Suprapubic skin (tissue), 4 donors: ENCODE data around the gene A3GALT2. TPM values are rescaled to one million over a fixed set of nuclear protein-coding genes. Genes with fewer than 3 reads are reported as not detected.

Experiments used
- DNase-seq, 2 donors: peaks; one replicate each; pipeline ENCODE4 v3.0.0-alpha.2; 2019; ENCODE audit warnings: low spot score in 2 of 2
- H3K27ac ChIP-seq: fragments of 200-600 bp; sonication (generic); one replicate; pipeline ENCODE4 v1.5.1; 2019
- H3K27me3 ChIP-seq: fragments of 200-600 bp; sonication (generic); one replicate; pipeline ENCODE4 v1.5.1; 2019
- H3K36me3 ChIP-seq: fragments of 200-600 bp; sonication (generic); one replicate; pipeline ENCODE4 v1.5.1; 2019
- H3K4me1 ChIP-seq: fragments of 200-600 bp; sonication (generic); one replicate; pipeline ENCODE4 v1.5.1; 2019
- H3K4me3 ChIP-seq: fragments of 200-600 bp; sonication (generic); one replicate; pipeline ENCODE4 v1.5.1; 2019; ENCODE audit warnings: mild to moderate bottlenecking
- H3K9me3 ChIP-seq: fragments of 200-600 bp; sonication (generic); one replicate; pipeline ENCODE4 v1.5.1; 2019
- CTCF ChIP-seq, 2 donors: fragments of 200-600 bp in 1 of 2; fragments of 450-650 bp in 1 of 2; sonication (generic) in 1 of 2; IDR thresholded peaks; one replicate each; pipeline ENCODE4 v1.5.1; 2016 to 2019; ENCODE audit warnings: antibody characterized with exemption in 2 of 2, mild to moderate bottlenecking in 1 of 2, moderate library complexity in 1 of 2
- EP300 ChIP-seq: sonication (generic); formaldehyde crosslinking; IDR thresholded peaks from one replicate; pipeline ENCODE4 v1.6.1; 2017; ENCODE audit warnings: antibody characterized with exemption
- POLR2A ChIP-seq, 2 donors: fragments of 450-650 bp; IDR thresholded peaks; one replicate each; pipeline ENCODE4 v1.6.1; 2017; ENCODE audit warnings: antibody characterized with exemption in 2 of 2, mild to moderate bottlenecking in 2 of 2, moderate library complexity in 2 of 2
- POLR2AphosphoS5 ChIP-seq, 3 donors: sonication (generic); formaldehyde crosslinking; IDR thresholded peaks; one replicate each; pipeline ENCODE4 v1.6.1; 2017; ENCODE audit warnings: antibody characterized with exemption in 3 of 3
- WGBS: methylation state at CpG from one replicate; pipeline ENCODE4 v1.1.5; 2018; 5-methylcytosine and 5-hydroxymethylcytosine counted together
- total RNA-seq, 4 donors: library from RNA; depleted of rRNA; stranded (reverse); fragments of >200 nt; gene quantifications; one replicate each; pipeline ENCODE4 v1.1.0, GENCODE V29; 2016

A3GALT2 gene
- total RNA-seq, 4 donors from 2014 or later, result not detected

- Histone ChIP-seq H3K4me3 (no peak overlapping the region), H3K27ac (no peak overlapping the region), H3K4me1 (peaks cover 32% of the 10 kb centered on the region), H3K27me3 (no peaks in the 10 kb centered on the region), H3K36me3 (peaks cover 7% of the 10 kb centered on the region), H3K9me3 (no peaks in the 10 kb centered on the region)
- DNase-seq, result no peak
- TF ChIP-seq POLR2AphosphoS5 (IDR thresholded peaks at IDR 0.05) (no peak), EP300 (no peak), CTCF (IDR thresholded peaks at IDR 0.05) (no peak), POLR2A (IDR thresholded peaks at IDR 0.05) (no peak)
- 94% methylated on average over 5 of the region's 5 CpGs for WGBS
These were observed 50.5 kb downstream of the A3GALT2 start for GRCh38 chr1:33270379-33270778.

GRCh38 chr1:33269621-33270020, 51.3 kb downstream of the A3GALT2 start:
- Histone ChIP-seq H3K36me3 (peaks cover 7% of the 10 kb centered on the region), H3K27me3 (no peaks in the 10 kb centered on the region), H3K9me3 (no peaks in the 10 kb centered on the region), H3K4me3 (no peak overlapping the region), H3K27ac (peak overlapping the region; percentile 20), H3K4me1 (peaks cover 37% of the 10 kb centered on the region)
- peak; percentile 49 to 56 for DNase-seq
- WGBS, result 68% methylated on average over 5 of the region's 5 CpGs
- TF ChIP-seq EP300 (no peak), POLR2AphosphoS5 (IDR thresholded peaks at IDR 0.05) (no peak), POLR2A (IDR thresholded peaks at IDR 0.05) (no peak), CTCF (IDR thresholded peaks at IDR 0.05) (no peak)

GRCh38 chr1:33268927-33269610, 51.8 kb downstream of the A3GALT2 start:
- Histone ChIP-seq H3K4me3 (no peak overlapping the region), H3K36me3 (peaks cover 7% of the 10 kb centered on the region), H3K9me3 (no peaks in the 10 kb centered on the region), H3K27ac (peak overlapping the region; percentile 55), H3K27me3 (no peaks in the 10 kb centered on the region), H3K4me1 (peaks cover 34% of the 10 kb centered on the region)
- no peak for TF ChIP-seq EP300
- no peak for TF ChIP-seq POLR2A (IDR thresholded peaks at IDR 0.05)
- TF ChIP-seq CTCF (IDR thresholded peaks at IDR 0.05), result no peak
- TF ChIP-seq POLR2AphosphoS5 (IDR thresholded peaks at IDR 0.05), result no peak
- 23% methylated on average over 5 of the region's 5 CpGs for WGBS
- peak in 1 of 2 donors; percentile 41 for DNase-seq

- Histone ChIP-seq H3K27me3 (no peaks in the 10 kb centered on the region), H3K9me3 (no peaks in the 10 kb centered on the region), H3K4me3 (no peak overlapping the region), H3K36me3 (peaks cover 7% of the 10 kb centered on the region), H3K4me1 (peaks cover 39% of the 10 kb centered on the region), H3K27ac (peak overlapping the region; percentile 55)
- 80% methylated on average over 2 of the region's 2 CpGs for WGBS
- peak in 1 of 2 donors; percentile 26 for DNase-seq
- no peak for TF ChIP-seq POLR2A (IDR thresholded peaks at IDR 0.05)
- TF ChIP-seq CTCF (IDR thresholded peaks at IDR 0.05), result no peak
- TF ChIP-seq POLR2AphosphoS5 (IDR thresholded peaks at IDR 0.05), result no peak
- TF ChIP-seq EP300, result no peak
These were observed 52.4 kb downstream of the A3GALT2 start for GRCh38 chr1:33268457-33268856.

GRCh38 chr1:33267468-33268205, 53.3 kb downstream of the A3GALT2 start:
- Histone ChIP-seq H3K27me3 (no peaks in the 10 kb centered on the region), H3K9me3 (no peaks in the 10 kb centered on the region), H3K4me3 (no peak overlapping the region), H3K4me1 (peaks cover 45% of the 10 kb centered on the region), H3K36me3 (peaks cover 12% of the 10 kb centered on the region), H3K27ac (peak overlapping the region; percentile 55)
- 76% methylated on average over 5 of the region's 5 CpGs for WGBS
- TF ChIP-seq POLR2AphosphoS5 (IDR thresholded peaks at IDR 0.05) (no peak), CTCF (IDR thresholded peaks at IDR 0.05) (no peak), EP300 (no peak), POLR2A (IDR thresholded peaks at IDR 0.05) (no peak)
- DNase-seq, result no peak
